Activated gamma-delta T cell treated with anti-CD3 and anti-CD28 coated beads, Interleukin-2, amount 50 U/mL, for 16 hours (primary cell): Measurements from ENCODE around the gene AQP7.
"Not testable (repeated sequence)": the region's sequence is repeated elsewhere in the genome, so short reads cannot be mapped to it uniquely, and the experiment has no call there.

Experiments
- DNase-seq: peaks from one replicate; pipeline ENCODE4 v3.0.0-alpha.2; 2020; ENCODE audit warnings: low read depth

AQP7 gene

GRCh38 chr9:33395159-33395879 is 7.0 kb downstream of the AQP7 start:
- not testable (repeated sequence) for DNase-seq

- DNase-seq: not testable (repeated sequence)
Observed at GRCh38 chr9:33393986-33394385, 8.4 kb downstream of the AQP7 start.

- DNase-seq: no peak
Observed at GRCh38 chr9:33393581-33393980, 8.8 kb downstream of the AQP7 start.

GRCh38 chr9:33392591-33393021 is 9.8 kb downstream of the AQP7 start:
- DNase-seq: not testable (repeated sequence)

- not testable (repeated sequence) for DNase-seq
Observed at GRCh38 chr9:33391111-33391771, 11.1 kb downstream of the AQP7 start.

- DNase-seq: no peak
Observed at GRCh38 chr9:33388110-33388994, 14.0 kb downstream of the AQP7 start.

- DNase-seq: not testable (repeated sequence)
Observed at GRCh38 chr9:33386998-33387397, 15.4 kb downstream of the AQP7 start.

GRCh38 chr9:33386641-33386996 is 15.7 kb downstream of the AQP7 start:
- not testable (repeated sequence) for DNase-seq

GRCh38 chr9:33385979-33386640 is 16.3 kb downstream of the AQP7 start:
- DNase-seq: not testable (repeated sequence)

GRCh38 chr9:33385536-33385935 is 16.8 kb downstream of the AQP7 start:
- not testable (repeated sequence) for DNase-seq

GRCh38 chr9:33383396-33383795 is 19.0 kb downstream of the AQP7 start:
- DNase-seq: not testable (repeated sequence)

- not testable (repeated sequence) for DNase-seq
Observed at GRCh38 chr9:33382397-33382796, 20.0 kb downstream of the AQP7 start.

- DNase-seq: no peak
Observed at GRCh38 chr9:33381231-33381791, 21.1 kb downstream of the AQP7 start.

GRCh38 chr9:33380390-33381094 is 21.8 kb downstream of the AQP7 start:
- no peak for DNase-seq

- no peak for DNase-seq
Observed at GRCh38 chr9:33379666-33380389, 22.5 kb downstream of the AQP7 start.

- DNase-seq: no peak
Observed at GRCh38 chr9:33378121-33378795, 24.1 kb downstream of the AQP7 start.

GRCh38 chr9:33377089-33377715 is 25.2 kb downstream of the AQP7 start:
- DNase-seq: no peak

GRCh38 chr9:33375841-33376321 is 26.5 kb downstream of the AQP7 start:
- no peak for DNase-seq

- no peak for DNase-seq
Observed at GRCh38 chr9:33375238-33375840, 27.0 kb downstream of the AQP7 start.
